Activated T-cell treated with anti-CD3 and anti-CD28 coated beads, Interleukin-2, amount 50 U/mL, for 1 hour (primary cell): ENCODE results near the gene GPR6.

Source experiments
- DNase-seq: peaks from one replicate; pipeline ENCODE4 v3.0.0-alpha.2; 2020

Gene GPR6

GRCh38 chr6:110002676-110003075 is 24.6 kb downstream of the GPR6 start:
- no peak for DNase-seq

DNA sequence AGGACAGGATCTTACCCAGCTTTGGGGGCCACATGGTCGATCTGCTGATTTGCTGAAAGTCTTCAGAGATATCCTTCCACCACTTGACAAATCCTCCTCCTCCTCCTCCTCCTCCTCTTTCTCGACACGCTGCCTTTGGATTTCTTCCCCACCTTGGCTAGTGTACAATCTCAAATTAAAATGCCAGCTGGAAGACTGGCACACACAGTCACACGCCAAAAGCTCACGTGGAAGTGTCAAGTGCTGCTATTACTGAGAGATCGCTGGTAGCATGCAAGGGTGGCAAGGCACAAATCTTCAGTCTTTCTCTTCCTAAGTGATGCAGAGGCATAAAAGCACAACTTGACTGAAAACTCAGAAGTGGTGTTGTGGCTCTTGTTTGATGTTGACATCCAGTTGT is 35.3 kb downstream of the GPR6 start:
- no peak for DNase-seq

DNA sequence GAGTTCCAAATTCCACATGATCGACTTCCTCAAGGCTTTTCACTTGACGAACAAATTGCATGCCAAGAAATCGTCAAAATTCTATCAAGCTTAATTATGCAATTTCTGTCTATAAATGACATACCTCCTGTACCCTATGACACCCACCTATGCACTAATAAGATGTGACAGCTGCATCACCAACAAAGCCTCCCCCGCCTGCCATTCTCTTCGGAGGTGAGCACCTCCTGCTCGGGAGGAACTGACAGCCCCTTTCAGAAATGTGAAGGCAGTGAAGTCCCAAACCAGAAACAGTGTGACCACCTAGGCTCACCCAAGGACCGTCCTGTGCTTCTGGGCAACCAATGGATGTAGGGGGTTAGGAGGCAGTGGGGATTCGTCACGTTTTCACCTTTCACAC is 37.1 kb downstream of the GPR6 start:
- DNase-seq: no peak

DNA sequence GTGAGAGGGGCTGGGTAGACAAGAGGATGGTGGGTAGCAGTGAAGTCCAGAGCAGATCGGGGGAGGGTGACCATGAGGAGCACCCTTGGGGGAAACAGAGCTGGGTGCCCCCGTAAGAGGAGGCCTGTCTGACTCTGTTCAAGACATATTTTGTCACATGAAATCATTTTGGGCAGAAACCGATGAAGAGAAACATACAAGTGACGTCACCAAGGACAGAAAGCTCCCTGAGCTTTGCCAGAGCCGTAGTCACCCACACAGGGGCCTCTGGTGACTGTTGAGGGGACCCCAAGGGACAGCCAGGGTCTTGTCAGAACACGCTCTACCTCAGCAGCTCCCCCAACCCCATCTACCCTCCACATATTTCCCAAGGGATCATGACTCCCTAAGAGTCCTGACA is 39.2 kb downstream of the GPR6 start:
- DNase-seq: no peak

GRCh38 chr6:110017946-110018345 is 39.8 kb downstream of the GPR6 start:
- no peak for DNase-seq

- no peak for DNase-seq
Measured at GRCh38 chr6:110018486-110018885, 40.4 kb downstream of the GPR6 start.

DNA sequence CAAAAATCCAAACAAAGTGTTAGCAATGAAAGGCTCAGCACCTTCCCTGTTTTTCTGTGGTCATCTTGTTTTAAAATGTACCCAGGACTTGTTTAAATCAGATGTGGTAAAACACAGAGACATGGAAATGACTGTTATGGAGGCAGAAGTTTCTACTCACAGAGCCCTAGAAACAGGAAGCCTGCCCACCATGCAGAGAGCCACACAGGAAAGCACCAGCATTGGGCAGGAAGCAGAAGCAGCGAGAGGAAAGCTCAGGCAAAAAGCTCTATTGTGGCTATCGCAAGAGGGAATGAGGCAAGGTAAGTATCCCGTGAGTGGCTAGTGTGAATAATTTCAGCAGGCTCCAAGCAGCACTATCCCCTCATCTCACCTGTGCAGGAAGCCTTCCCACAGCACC is 42.8 kb downstream of the GPR6 start:
- DNase-seq: no peak

GRCh38 chr6:110029144-110029543 is 51.0 kb downstream of the GPR6 start:
- no peak for DNase-seq
